Measurements from ENCODE around the gene TNRC6B.

DNA sequence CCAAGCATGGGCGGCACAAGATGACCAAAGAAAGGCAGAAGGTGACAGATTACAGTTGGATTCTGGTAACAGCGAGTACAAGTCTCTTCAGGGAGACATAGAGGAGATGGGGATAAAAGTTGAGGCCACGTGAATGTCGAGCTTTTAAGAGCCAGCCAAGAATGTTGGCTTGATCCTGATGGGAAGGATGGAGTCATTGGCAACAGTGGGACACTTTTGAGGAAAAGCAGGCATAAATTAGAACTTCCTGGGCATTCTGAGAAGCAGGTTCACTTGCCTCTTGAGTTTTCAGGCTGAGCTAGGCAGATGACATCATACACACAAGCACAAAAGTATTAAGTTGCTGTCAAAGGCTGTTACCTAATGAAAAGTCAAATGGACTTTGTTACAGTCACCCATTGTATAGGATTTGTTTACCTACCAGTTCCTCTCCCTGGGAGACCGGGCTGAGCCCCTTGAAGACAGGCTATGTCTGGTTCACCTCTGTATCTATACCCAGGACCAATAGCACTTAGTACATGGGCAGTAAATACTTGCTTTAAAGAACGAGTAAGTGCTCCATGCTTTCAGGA lies 41.1 kb downstream of the TNRC6B start:
- TF ChIP-seq CTCF (IDR thresholded peaks at IDR 0.05) (no peak), POLR2A (IDR thresholded peaks at IDR 0.05) (no peak)
